ENCODE data around the gene NPFF.
"Not testable (repeated sequence)": the region's sequence is repeated elsewhere in the genome, so short reads cannot be mapped to it uniquely, and the experiment has no call there.

Gene NPFF

GRCh38 chr12:53506881-53507602 lies at the start of gene NPFF:
Gene NPFF (minus strand): TSS chr12:53507484. CDS start chr12:53507474, 10 bp downstream.
- no peak for DNase-seq

DNA sequence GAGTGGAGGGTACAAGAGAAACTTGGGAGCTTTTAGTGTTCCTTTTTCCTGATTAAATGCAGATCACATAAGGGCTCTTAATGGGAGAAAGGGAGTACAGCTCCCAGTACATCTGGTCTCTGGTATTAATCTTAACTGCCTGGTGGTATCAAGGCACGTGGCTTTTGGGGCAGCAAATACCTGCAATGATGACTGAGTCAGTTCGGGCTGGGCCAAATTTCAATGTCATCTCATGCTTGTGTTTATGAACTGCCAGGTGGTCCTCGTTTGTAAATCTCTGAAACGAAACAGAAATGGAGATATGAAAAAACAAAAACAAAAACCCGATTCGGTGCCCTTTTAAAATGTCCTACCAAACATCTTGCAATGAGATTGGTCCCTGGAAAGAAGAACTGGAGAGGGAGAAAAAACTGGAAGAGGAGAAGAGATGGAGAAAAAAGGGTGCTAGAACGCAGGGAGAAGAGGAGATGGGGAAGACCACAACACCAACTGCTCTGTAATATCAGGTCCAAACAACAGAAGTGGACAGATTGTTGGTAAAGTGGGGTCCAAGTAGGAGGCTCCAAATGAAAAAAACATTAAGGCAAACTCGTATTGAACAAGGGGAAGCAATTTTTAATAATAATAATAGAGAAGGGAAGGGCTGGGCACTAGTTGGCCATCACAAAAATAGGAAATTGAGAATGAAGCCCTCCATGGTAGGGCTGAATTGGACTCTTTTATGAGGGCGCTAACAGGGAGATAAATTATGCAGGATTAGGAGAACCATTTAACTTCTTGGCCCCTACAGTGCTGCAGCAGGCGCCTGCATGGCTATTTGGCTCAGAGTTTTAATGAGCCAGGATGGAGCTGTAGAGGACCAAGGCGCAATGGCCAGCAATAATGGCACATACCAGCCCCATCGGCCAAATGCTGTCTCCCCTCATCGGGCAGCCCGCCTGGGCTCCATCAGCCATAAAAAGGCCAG lies 45.4 kb upstream of the NPFF start:
- no peak for DNase-seq

DNA sequence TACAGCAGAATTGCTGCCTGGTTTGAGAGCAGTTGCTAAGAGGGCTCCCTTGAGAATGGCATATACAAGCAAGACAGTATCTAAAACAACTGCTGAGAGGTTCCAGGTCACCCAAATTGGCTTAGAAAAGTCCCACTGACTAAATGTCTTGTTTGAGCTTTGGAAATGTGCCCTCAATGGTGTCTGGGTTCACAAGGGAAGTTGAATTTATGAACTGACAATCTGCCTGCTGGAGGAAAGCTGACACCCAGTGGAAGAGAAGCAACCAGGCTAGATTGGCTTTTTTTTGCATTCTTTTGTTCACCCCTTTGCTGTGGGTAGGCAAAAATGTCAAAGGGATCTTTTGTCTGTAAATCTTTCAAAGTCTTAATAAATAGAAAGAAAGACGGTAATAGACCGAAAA lies 44.6 kb upstream of the NPFF start:
- DNase-seq = no peak

DNA sequence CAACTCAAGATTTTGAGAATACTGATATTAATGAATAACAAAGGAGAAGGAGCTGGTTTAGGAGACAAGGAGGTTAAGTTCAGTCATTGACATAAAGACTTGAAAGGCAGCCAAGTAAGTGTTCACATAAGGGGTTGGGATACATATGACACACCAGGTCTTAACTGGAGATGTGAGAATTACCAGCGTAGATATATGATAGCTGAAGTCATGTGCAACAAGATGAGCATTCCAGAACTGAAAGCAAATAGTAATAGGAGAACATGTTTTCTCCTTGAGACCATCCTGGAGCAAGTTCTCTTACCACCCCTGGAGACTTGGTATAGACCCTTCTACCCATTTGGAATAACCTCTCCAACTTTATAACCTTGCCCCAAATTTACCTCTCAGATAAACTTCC lies 43.3 kb upstream of the NPFF start:
- DNase-seq = no peak

- not testable (repeated sequence) for DNase-seq
Measured at GRCh38 chr12:53550131-53550530, 42.8 kb upstream of the NPFF start.

GRCh38 chr12:53548354-53548753 lies 41.1 kb upstream of the NPFF start:
- not testable (repeated sequence) for DNase-seq

- peak; percentile 40 for DNase-seq
Measured at GRCh38 chr12:53543539-53543938, 36.3 kb upstream of the NPFF start.

DNA sequence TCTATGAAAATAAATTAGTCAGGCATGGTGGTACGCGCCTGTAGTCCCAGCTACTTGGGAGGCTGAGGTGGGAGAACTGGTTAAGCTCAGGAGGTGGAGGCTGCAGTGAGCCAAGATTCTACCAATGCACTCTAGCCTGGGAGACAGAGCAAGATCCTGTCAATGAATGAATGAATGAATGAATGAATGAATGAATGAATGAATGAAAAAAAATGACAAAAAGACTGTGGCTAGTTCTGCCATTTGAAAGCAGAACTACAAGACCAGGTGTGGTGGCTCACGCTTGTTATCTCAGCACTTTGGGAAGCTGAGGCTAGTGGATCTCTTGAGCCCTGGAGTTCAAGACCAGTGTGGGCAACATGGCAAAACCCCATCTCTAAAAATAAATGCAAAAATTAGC lies 32.2 kb upstream of the NPFF start:
- no peak for DNase-seq

DNA sequence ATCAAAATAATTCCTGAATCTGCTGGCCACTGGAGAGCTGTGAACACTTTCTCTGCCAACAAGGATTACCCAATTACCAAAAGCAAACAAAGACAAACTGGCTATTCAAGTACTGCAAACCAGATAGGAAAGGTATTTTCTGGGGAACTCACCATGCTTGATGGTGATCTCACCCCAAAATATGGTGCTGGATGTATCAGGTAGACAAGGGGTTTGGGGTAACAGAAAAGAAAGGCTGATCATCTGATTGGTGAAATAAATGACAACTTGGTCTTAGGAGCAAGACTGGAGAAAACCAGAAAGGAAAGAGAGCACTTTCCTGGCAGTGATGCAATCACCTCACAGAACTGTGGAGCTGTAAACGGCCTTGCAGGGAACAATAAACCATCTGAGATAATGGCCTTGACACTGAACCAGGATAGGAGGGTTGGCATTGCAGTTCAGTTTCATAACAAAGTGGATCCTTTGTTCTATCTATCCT lies 31.0 kb upstream of the NPFF start:
- peak; percentile 80 for DNase-seq

DNA sequence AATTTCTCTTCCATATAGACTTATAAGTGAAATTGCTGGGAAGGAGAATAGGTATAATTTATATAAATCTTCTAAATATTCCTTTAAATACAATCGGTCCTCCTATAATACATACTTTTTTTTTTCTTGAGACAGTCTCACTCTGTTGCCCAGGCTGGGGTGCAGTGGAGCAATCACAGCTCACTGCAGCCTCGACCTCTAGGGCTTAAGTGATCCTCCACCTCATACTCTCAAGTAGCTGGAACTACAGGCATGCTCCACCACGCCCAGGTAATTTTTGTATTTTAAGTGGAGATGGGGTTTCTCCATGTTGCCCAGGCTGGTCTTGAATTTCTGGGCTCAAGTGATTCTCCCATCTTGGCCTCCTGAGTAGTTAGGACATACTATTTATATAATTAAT lies 29.7 kb upstream of the NPFF start:
- no peak for DNase-seq

GRCh38 chr12:53533471-53533870 lies 26.2 kb upstream of the NPFF start:
- no peak for DNase-seq

DNA sequence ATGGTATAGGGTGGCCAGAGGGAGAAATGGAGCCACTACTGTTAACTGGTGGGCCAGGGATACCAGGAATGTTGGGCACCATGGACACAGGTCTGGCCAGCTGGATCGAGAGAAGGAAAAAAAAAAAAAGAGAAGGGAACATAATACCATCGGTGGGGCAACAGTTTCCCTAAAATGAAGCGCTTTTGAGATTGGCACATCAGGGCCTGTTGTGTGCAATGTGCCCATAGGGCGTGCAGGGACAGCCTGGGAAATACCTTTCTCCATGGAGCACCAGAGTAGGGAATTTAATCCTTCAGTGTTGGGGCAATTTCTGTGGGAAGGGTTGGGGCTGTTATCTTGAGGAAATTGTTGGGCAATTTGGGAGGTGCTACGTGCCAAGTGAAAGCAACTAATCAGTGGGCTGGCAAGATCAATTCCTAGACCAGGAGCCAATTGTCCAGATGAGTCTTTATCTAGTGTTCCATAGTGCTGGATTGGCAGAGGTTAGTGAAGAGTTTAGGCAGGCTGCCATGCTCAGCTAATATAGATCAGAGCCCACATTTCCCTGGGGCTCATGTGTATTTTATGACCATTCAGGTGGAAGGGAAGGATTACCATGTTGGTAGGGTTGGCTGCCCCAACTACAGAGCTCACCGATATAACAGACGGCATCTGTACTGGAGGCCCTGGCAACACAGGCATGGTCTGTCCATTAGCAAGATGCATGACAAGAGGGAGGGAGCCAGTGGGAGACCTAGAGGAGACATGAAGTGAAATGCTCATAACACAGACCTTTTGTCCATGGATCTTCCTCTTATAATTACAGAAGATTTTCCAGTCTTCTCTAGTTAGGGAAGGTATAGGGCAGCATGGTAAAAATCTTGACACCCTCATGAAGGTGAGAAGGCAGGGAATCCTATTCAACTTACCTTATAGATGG lies 25.5 kb upstream of the NPFF start:
- no peak for DNase-seq

DNA sequence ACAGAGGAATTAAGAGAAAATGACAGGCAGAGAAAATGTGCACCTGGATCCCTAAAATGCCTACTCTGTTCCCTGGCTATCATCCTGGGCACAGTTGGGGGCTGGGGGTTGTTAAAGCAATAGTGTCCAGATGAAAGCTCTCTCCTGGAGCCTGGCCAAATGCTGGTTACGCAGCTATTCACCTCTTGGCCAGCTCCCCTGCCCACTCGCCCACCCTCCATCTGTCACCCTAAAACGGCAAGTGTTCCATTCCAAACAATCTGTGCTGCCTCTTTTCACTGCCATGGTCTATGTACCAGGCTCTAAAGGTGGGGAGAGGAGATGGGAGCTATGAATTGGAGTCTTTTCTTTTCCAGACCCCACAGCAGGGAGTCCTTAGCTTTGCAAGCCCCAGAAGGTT lies 24.7 kb upstream of the NPFF start:
- DNase-seq = no peak

GRCh38 chr12:53530920-53531319 lies 23.6 kb upstream of the NPFF start:
- no peak for DNase-seq

- no peak for DNase-seq
Measured at GRCh38 chr12:53530061-53530460, 22.8 kb upstream of the NPFF start.

DNA sequence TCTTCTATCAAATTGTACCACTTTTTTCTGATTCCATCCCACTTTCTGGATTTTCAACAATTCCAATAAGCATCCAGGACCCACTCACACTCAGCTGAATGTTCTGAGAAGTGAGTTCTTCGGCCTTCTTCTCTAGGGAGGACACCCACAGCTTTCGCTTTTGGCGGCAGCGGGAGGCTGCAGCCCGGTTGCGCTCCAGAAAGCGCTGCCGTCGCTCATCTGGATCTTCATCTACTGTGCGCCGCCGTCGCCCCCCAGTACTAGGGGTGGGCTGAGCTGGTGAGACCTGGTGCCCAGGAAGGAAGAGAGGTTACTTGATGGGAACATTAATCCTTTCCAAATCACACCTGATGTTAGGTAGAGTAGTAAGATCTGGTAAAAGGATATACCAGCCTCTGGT lies 17.2 kb upstream of the NPFF start:
- DNase-seq = no peak

- DNase-seq = no peak
Measured at GRCh38 chr12:53523131-53523530, 15.8 kb upstream of the NPFF start.

DNA sequence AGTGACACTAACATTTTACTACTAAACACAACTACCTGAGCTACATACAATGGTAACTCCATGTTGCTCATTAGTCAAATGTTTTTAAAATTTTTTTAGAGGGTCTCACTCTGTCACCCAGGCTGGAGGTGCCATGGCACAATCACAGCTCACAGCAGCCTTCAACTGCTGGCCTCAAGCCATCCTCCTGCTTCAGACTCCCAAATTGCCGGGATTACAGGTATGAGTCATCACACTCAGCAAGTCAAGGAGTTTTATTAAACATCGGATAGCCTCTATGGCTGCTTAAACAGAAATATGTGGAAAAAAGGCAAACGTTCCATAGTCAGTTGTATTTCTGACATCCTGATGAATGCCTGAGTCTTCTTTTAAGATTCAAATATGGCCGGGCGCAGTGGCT lies 11.1 kb upstream of the NPFF start:
- DNase-seq = no peak

DNA sequence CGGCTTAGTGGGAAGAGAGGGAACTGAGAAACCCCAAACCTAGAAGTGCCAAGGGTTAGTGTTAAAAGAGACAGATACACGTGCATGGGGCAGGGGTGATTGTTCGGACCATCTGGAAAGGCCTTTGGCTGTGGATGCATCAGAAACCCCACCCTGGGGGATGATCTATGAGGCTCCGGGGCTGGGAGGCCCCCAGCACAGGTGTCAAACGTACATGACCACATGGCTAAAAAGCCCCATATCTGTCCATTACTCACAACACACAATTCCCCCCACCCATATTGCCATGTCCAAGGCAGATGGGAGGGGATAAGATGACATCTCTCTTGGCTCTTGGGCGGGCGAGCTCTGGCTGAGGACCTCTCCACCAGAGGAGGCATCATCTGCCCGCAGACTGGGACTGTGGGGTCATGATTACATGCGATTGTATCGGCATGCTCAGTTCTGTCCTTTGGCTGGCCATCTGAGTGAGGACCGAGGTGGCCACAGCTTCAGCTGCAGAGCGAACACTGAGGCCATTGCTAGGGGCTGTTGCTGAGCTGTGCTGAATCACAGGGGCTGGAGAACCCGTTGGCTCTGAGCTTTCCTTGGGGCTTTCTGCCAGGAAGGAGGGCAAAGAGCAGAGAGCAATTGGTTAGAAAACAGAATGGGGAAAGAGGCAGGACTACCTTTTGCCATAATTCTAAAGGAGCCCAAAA lies 9.6 kb upstream of the NPFF start:
- DNase-seq = no peak

- DNase-seq = no peak
Measured at GRCh38 chr12:53515291-53515680, 8.0 kb upstream of the NPFF start.

GRCh38 chr12:53514628-53515290 lies 7.5 kb upstream of the NPFF start:
- no peak for DNase-seq

Data from OCI-M1 (cell line).